GM18858 (cell line): ENCODE data around the gene XRCC6.
"Not testable (repeated sequence)": the region's sequence is repeated elsewhere in the genome, so short reads cannot be mapped to it uniquely, and the experiment has no call there.

ENCODE experiments used
- ATAC-seq: cut with Tn5 transposase; IDR thresholded peaks from one replicate; pipeline ENCODE4 v1.9.1; 2021; ENCODE audit not compliant: unreplicated experiment

XRCC6 gene

DNA sequence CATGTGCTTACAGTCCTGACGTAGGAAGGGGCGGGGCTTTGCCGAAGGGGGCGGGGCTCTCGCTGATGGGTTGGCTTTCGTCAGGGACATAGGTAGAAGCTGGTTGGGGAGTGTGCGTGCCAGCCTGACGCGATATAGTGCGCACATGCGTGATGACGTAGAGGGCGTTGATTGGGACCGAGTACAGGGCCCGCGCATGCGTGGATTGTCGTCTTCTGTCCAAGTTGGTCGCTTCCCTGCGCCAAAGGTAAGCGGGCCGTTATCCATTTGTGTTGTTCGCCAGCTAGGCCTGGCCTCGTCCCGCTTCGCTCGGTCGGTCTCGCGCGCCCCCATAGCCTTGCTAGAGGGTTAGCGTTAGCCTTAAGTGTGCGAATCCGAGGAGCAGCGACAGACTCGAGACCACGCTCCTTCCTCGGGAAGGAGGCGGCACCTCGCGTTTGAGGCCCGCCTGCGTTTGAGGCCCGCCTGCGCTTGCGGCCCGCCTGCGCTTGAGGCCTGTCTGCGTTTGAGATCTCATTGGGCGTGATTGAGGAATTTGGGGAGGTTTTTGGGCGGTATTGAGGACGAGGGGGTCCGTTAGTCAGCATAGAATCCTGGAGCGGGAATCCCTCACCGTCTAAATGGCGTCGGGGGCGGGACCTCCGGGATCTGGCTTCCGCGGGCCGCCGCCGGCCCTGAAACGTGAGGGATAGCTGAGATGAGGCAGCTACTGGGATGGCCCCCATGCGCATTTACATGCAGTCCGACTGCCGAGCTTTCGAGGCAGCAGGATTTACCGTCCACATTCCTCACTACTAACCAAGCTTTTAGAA lies at the start of gene XRCC6:
XRCC6 (plus strand) TSS at position 197 of the 812 bp plus-strand sequence. CDS start 710 bp downstream, outside the sequence.
- ATAC-seq: peak; percentile 53

DNA sequence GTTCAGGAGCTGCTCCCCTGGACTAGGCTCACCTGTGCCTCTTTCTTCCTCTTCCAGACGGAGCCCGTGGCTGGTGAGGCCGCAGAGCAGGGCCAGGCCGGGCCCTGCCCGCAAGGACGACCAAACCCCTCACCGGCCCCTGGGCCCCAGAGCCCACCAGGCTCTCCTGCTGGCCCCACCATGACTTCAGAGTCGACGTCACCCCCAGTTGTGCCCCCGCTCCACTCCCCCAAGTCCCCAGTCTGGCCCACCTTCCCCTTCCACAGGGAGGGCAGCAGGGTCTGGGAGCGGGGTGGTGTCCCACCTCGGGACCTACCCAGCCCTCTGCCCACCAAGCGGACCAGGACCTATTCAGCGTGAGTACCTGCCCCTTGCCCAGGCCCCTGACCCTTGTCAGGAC lies 49.3 kb upstream of the XRCC6 start:
- no peak for ATAC-seq

GRCh38 chr22:41572305-41572704 lies 48.8 kb upstream of the XRCC6 start:
- not testable (repeated sequence) for ATAC-seq

GRCh38 chr22:41573677-41574076 lies 47.4 kb upstream of the XRCC6 start:
- ATAC-seq: no peak

DNA sequence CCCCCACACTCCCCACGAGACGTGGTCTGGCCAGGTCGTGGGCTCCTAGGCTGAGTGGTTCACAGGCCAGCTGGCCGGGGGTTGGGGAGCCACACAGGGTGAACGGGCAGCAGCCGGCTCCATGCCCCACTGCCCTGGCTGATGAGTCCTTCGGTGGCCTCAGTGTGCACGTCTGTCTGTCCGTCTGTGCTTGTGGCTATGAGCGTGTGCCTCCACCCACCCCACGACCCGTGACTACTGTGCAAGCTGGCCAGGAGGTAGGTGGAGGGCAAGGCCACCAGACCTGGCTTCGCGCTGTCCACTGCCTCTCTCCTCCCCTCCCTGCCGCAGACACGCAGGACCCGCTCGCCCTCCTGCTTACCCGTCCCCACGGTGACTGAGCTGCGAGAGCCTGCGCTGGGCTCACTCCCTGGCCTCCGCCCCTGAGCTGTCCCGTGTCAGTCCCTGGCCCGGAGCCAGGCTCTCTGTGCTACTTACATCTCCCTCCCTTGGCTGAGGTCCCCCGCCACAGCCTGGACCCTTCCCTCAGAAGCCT lies 46.2 kb upstream of the XRCC6 start:
- ATAC-seq: no peak

- ATAC-seq: no peak
These were observed 45.6 kb upstream of the XRCC6 start for GRCh38 chr22:41575533-41575932.

DNA sequence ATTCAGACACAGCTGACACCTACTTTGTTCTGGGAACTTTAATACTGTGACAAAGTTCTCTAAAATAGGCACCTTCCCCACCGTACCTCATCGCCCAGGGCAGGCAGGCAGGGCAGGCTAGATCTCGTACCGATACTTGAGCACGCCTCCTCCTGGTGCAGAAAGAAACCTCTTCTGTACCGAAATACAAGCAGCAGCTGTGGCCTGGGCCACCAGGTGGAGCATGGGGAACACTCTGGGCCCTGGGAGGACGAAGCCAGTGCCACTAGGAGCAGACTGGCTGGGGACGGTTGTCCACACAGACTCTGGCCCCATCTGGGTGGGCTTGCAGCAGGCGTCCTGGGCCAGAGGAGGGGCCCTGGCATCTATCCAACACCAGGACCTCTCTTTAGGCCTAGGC lies 44.2 kb upstream of the XRCC6 start:
- ATAC-seq: no peak

- ATAC-seq: no peak
These were observed 43.0 kb upstream of the XRCC6 start for GRCh38 chr22:41578114-41578513.

- ATAC-seq: no peak
These were observed 42.3 kb upstream of the XRCC6 start for GRCh38 chr22:41578818-41579217.

DNA sequence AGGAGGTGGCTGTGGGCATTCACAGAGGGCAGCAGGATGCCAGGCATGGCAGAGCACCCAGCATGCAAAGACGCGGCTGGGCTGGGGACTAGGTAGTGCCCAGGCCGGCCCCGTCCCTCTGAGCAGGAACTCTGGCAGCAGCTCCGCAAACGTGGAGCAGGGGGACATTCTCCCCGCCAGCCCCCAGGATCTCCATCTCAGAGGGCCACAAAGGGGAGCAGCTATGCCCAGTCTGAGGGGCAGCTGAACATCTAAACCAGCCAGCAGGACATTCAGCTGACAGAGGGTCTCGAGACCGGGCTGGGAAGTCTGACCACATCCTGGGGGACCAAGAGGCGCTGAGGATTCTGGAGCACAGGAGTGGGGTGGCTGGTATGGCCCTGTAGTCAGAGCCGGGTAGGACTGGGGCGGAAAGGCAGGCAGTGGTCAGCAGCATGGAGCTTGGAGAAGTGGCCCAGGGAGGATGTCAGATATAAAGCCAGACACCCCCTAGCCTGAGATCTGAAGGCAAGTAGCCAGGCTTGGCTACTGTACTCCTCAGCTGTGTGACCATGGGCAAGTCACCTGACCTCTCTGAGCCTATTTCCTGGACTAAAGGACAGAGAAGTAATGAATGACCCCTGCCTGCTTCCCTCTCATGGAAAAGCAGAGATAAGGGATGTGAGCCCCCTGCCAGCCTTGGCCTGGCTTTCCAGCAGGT lies 41.6 kb upstream of the XRCC6 start:
- ATAC-seq: no peak

GRCh38 chr22:41579997-41580355 lies 41.1 kb upstream of the XRCC6 start:
- ATAC-seq: no peak

GRCh38 chr22:41582694-41583093 lies 38.4 kb upstream of the XRCC6 start:
- no peak for ATAC-seq

DNA sequence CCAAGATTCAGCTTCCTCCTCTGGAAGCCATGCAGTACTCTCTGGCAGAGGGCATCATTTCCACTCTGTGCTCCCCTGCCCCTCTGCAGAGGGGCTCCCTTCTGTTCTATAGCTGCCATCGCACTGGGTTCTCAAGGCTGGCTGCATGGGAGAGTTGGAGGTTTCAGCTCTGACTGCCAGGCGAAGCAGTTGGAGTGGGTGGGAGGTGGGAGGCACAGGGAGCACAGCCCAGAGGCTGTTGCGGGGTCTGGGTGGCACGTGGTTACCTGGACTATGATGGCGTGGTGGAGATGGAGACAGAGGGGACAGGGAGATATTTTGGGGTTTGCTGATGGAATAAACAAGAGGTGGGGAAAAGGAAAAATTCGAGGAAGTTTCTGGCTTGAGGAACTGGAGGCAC lies 36.2 kb upstream of the XRCC6 start:
- ATAC-seq: no peak

- ATAC-seq: no peak
These were observed 35.2 kb upstream of the XRCC6 start for GRCh38 chr22:41585898-41586297.

GRCh38 chr22:41587347-41587723 lies 33.8 kb upstream of the XRCC6 start:
- no peak for ATAC-seq

- ATAC-seq: peak; percentile 75
These were observed 31.5 kb upstream of the XRCC6 start, which contains the start of gene PMM1 for GRCh38 chr22:41589391-41590241. PMM1 (minus strand) TSS chr22:41589840; CDS start chr22:41589805, 35 bp downstream.

GRCh38 chr22:41593336-41593960 lies 27.6 kb upstream of the XRCC6 start:
- ATAC-seq: not testable (repeated sequence)

DNA sequence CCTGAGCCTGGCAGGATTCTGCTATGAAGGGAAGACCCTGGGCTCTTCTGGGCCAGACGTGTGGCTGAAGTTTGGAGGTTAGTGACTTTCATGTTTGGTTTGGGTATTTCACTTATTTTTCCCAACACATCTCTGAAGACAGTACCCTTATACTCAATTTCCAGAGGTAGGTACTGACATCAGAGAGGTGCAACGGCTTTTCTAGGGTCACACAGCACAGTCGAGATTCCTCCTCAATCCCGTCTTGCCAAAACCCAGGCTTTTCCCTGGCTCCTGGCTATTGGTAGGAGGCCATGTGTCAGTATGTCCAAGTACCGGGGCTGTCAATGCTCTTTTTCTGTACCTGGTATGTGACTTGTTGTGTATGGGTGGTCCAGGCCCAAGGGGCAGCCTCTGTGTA lies 25.4 kb upstream of the XRCC6 start:
- ATAC-seq: no peak

DNA sequence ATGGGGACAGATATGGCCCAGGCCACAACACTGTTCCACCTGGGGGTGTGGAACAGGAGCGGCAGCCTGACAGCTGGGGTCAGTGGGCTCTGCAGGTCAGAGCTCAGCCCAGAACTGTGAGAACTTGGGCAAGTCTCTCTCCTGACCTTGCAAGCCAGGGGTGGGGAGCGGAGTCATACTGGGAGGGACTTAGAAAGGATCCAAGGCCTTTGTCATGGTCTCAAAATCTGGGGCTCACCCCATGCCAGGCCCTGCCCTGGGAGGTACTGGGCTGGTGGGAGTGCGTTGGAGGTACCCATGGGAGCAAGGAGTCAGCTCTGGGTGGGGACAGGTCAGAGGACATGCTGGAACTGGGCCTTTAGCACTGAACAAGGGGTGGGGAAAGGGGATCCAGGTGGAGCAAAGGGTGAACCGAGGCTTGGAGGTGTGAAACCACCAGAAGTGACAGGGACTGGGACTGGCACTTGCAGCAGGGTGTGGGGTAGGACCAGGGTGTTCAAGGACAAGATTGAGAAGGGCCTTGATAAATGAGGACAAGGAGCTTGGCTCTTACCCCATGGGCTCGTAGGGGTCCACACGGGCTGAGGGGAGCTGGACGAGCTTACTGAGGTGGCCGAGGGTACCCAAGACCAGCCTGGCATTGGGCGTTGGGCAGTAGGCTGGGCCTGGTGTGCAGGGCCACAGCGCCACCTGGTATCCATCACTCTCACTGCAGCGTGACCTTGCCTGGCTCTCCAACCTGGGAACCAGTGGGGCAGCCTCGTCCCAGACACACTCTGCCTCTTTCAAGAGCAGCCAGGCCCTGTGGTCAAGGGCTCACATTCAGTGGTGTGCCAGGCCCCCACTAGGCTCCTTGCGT lies 24.1 kb upstream of the XRCC6 start:
- no peak for ATAC-seq

- no peak for ATAC-seq
These were observed 23.5 kb upstream of the XRCC6 start for GRCh38 chr22:41597635-41597953.
